Suprapubic skin (tissue), 4 donors: Measurements from ENCODE around the gene FAM171A1. TPM values are rescaled to one million over a fixed set of nuclear protein-coding genes. Genes with fewer than 3 reads are reported as not detected.

Experiments
- DNase-seq, 2 donors: peaks; one replicate each; pipeline ENCODE4 v3.0.0-alpha.2; 2019; ENCODE audit warnings: low spot score in 2 of 2
- H3K27ac ChIP-seq: fragments of 200-600 bp; sonication (generic); one replicate; pipeline ENCODE4 v1.5.1; 2019
- H3K27me3 ChIP-seq: fragments of 200-600 bp; sonication (generic); one replicate; pipeline ENCODE4 v1.5.1; 2019
- H3K36me3 ChIP-seq: fragments of 200-600 bp; sonication (generic); one replicate; pipeline ENCODE4 v1.5.1; 2019
- H3K4me1 ChIP-seq: fragments of 200-600 bp; sonication (generic); one replicate; pipeline ENCODE4 v1.5.1; 2019
- H3K4me3 ChIP-seq: fragments of 200-600 bp; sonication (generic); one replicate; pipeline ENCODE4 v1.5.1; 2019; ENCODE audit warnings: mild to moderate bottlenecking
- H3K9me3 ChIP-seq: fragments of 200-600 bp; sonication (generic); one replicate; pipeline ENCODE4 v1.5.1; 2019
- EP300 ChIP-seq: sonication (generic); formaldehyde crosslinking; IDR thresholded peaks from one replicate; pipeline ENCODE4 v1.6.1; 2017; ENCODE audit warnings: antibody characterized with exemption
- POLR2A ChIP-seq, 2 donors: fragments of 450-650 bp; IDR thresholded peaks; one replicate each; pipeline ENCODE4 v1.6.1; 2017; ENCODE audit warnings: antibody characterized with exemption in 2 of 2, mild to moderate bottlenecking in 2 of 2, moderate library complexity in 2 of 2
- POLR2AphosphoS5 ChIP-seq, 3 donors: sonication (generic); formaldehyde crosslinking; IDR thresholded peaks; one replicate each; pipeline ENCODE4 v1.6.1; 2017; ENCODE audit warnings: antibody characterized with exemption in 3 of 3
- WGBS: methylation state at CpG from one replicate; pipeline ENCODE4 v1.1.5; 2018; 5-methylcytosine and 5-hydroxymethylcytosine counted together
- total RNA-seq, 4 donors: library from RNA; depleted of rRNA; stranded (reverse); fragments of >200 nt; gene quantifications; one replicate each; pipeline ENCODE4 v1.1.0, GENCODE V29; 2016
- TF ChIP-seq, protein P1 (sequence below), 2 donors: fragments of 200-600 bp in 1 of 2; fragments of 450-650 bp in 1 of 2; sonication (generic) in 1 of 2; IDR thresholded peaks; one replicate each; pipeline ENCODE4 v1.5.1; 2016 to 2019; ENCODE audit warnings: antibody characterized with exemption in 2 of 2, mild to moderate bottlenecking in 1 of 2, moderate library complexity in 1 of 2

FAM171A1 gene
- total RNA-seq, 4 donors from 2014 or later, result 2.8 to 7.0 (median 5.9) TPM

GRCh38 chr10:15181576-15182156 lies 189.4 kb downstream of the FAM171A1 start:
- H3K4me1 ChIP-seq, result peaks cover 4% of the 10 kb centered on the region
- no peak overlapping the region for H3K4me3 ChIP-seq
- WGBS, result 33% methylated on average over 2 of the region's 2 CpGs
- peak in 1 of 2 donors; percentile 9 for DNase-seq
- H3K27me3 ChIP-seq, result no peaks in the 10 kb centered on the region
- no peaks in the 10 kb centered on the region for H3K36me3 ChIP-seq
- TF ChIP-seq POLR2AphosphoS5 (IDR thresholded peaks at IDR 0.05) (no peak), EP300 (no peak)
- TF ChIP-seq, protein P1, sequence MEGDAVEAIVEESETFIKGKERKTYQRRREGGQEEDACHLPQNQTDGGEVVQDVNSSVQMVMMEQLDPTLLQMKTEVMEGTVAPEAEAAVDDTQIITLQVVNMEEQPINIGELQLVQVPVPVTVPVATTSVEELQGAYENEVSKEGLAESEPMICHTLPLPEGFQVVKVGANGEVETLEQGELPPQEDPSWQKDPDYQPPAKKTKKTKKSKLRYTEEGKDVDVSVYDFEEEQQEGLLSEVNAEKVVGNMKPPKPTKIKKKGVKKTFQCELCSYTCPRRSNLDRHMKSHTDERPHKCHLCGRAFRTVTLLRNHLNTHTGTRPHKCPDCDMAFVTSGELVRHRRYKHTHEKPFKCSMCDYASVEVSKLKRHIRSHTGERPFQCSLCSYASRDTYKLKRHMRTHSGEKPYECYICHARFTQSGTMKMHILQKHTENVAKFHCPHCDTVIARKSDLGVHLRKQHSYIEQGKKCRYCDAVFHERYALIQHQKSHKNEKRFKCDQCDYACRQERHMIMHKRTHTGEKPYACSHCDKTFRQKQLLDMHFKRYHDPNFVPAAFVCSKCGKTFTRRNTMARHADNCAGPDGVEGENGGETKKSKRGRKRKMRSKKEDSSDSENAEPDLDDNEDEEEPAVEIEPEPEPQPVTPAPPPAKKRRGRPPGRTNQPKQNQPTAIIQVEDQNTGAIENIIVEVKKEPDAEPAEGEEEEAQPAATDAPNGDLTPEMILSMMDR (IDR thresholded peaks at IDR 0.05), result no peak
- H3K9me3 ChIP-seq, result no peaks in the 10 kb centered on the region
- no peak overlapping the region for H3K27ac ChIP-seq

GRCh38 chr10:15180736-15181135 lies 190.4 kb downstream of the FAM171A1 start:
- peaks cover 4% of the 10 kb centered on the region for H3K4me1 ChIP-seq
- 78% methylated on average over 5 of the region's 5 CpGs for WGBS
- H3K27ac ChIP-seq, result no peak overlapping the region
- TF ChIP-seq POLR2AphosphoS5 (IDR thresholded peaks at IDR 0.05) (no peak), EP300 (no peak), POLR2A (IDR thresholded peaks at IDR 0.05) (no peak)
- TF ChIP-seq, protein P1 (IDR thresholded peaks at IDR 0.05), result no peak
- H3K9me3 ChIP-seq, result no peaks in the 10 kb centered on the region
- no peak overlapping the region for H3K4me3 ChIP-seq
- DNase-seq, result no peak
- H3K36me3 ChIP-seq, result no peaks in the 10 kb centered on the region
- no peaks in the 10 kb centered on the region for H3K27me3 ChIP-seq

GRCh38 chr10:15176269-15176668 lies 194.8 kb downstream of the FAM171A1 start:
- TF ChIP-seq POLR2AphosphoS5 (IDR thresholded peaks at IDR 0.05) (no peak), EP300 (no peak), POLR2A (IDR thresholded peaks at IDR 0.05) (no peak)
- TF ChIP-seq, protein P1 (IDR thresholded peaks at IDR 0.05), result no peak
- H3K4me1 ChIP-seq, result no peaks in the 10 kb centered on the region
- H3K36me3 ChIP-seq, result no peaks in the 10 kb centered on the region
- no peak for DNase-seq
- H3K4me3 ChIP-seq, result no peak overlapping the region
- no peaks in the 10 kb centered on the region for H3K27me3 ChIP-seq
- WGBS, result 91% methylated on average over 3 of the region's 3 CpGs
- no peak overlapping the region for H3K27ac ChIP-seq
- no peaks in the 10 kb centered on the region for H3K9me3 ChIP-seq

DNA sequence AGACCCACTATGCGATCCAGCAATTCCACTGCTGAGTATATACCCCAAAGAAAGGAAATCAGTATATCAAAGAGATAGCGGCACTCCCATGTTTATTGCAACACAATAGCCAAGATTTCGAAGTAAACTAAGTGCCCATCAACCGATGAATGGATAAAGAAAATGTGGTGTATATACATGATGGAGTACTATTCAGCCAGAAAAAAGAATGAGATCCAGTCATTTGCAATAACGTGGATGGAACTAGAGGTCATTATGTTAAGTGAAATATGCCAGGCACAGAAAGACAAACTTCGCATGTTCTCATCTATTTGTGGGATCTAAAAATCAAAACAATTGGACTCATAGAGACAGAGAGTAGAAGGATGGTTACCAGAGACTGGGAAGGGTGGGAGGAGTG lies 195.5 kb downstream of the FAM171A1 start:
- Histone ChIP-seq H3K27me3 (no peaks in the 10 kb centered on the region), H3K27ac (no peak overlapping the region), H3K9me3 (no peaks in the 10 kb centered on the region), H3K4me3 (no peak overlapping the region), H3K36me3 (no peaks in the 10 kb centered on the region), H3K4me1 (peaks cover 2% of the 10 kb centered on the region)
- DNase-seq, result no peak
- WGBS, result 89% methylated on average over 6 of the region's 6 CpGs
- TF ChIP-seq, protein P1 (IDR thresholded peaks at IDR 0.05), result no peak
- TF ChIP-seq EP300 (no peak), POLR2AphosphoS5 (IDR thresholded peaks at IDR 0.05) (no peak), POLR2A (IDR thresholded peaks at IDR 0.05) (no peak)

DNA sequence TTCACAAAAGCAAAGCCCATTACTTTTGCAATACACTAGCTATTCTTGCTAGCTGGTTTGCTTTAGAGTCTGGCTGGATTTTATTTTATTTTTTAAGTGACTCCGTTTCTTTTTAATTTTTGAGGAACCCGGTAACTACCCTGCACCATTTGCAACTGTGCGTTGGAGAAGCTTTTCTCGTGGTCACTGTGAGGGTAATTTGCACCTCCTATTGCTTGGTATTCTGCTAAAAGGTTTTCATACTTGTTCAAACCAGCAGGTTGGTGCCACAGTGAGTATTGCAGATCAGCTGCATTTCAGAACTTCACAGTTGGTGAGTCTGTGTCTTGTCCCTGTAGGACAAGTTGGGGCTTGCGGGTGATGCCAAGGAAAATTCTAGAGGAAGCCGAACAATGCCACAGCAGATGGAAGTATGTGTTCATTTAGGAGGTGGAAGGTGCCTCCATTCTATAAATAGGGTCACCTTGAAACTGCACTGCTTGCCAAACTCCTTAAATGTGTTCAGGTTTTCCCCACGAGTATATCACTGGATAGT lies 198.7 kb downstream of the FAM171A1 start:
- Histone ChIP-seq H3K4me1 (peaks cover 20% of the 10 kb centered on the region), H3K27ac (no peak overlapping the region), H3K27me3 (no peaks in the 10 kb centered on the region), H3K4me3 (no peak overlapping the region), H3K9me3 (no peaks in the 10 kb centered on the region), H3K36me3 (no peaks in the 10 kb centered on the region)
- 71% methylated on average over 7 of the region's 7 CpGs for WGBS
- DNase-seq, result no peak
- TF ChIP-seq POLR2A (IDR thresholded peaks at IDR 0.05), result no peak
